ENCODE results near the gene TMEM270.
"Not testable (repeated sequence)": the region's sequence is repeated elsewhere in the genome, so short reads cannot be mapped to it uniquely, and the experiment has no call there.

The TMEM270 gene

DNA sequence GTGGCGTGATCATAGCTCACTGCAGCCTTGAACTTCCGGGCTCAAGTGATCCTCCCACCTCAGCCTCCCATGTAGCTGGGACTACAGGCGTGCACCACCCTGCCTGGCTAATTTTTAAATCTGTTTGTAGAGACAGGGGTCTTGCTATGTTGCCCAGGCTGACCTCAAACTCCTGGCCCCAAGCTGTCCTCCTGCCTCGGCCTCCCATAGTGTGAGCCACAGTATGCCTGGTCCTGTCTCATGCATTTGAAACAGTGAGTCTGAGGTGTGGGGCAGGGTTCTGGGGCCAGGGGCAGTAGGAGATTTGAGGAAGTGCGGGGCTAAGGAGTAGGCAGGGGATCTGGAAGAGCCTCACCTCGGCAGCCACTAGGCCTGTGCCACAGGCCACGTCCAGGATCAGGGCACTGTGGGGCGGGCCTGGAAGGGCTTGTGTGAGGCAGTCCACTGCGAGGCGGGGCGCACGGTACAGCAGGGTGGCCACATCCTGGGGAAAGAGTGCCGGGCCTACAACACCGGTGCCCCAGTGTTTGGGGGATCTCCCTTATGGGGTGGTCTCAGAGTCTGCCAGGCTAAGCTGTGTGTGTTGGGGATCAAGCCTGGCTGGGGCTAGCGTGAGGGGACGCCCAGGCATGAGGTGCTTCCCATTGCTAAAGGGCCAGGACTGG lies 20.1 kb upstream of the TMEM270 start:
- DNase-seq (ENCODE audit: low read depth): no peak
- H3K4me3 ChIP-seq (ENCODE audit: low read depth, low read length): no peak overlapping the region
- TF ChIP-seq, protein P1, sequence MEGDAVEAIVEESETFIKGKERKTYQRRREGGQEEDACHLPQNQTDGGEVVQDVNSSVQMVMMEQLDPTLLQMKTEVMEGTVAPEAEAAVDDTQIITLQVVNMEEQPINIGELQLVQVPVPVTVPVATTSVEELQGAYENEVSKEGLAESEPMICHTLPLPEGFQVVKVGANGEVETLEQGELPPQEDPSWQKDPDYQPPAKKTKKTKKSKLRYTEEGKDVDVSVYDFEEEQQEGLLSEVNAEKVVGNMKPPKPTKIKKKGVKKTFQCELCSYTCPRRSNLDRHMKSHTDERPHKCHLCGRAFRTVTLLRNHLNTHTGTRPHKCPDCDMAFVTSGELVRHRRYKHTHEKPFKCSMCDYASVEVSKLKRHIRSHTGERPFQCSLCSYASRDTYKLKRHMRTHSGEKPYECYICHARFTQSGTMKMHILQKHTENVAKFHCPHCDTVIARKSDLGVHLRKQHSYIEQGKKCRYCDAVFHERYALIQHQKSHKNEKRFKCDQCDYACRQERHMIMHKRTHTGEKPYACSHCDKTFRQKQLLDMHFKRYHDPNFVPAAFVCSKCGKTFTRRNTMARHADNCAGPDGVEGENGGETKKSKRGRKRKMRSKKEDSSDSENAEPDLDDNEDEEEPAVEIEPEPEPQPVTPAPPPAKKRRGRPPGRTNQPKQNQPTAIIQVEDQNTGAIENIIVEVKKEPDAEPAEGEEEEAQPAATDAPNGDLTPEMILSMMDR (IDR thresholded peaks at IDR 0.05; ENCODE audit: low read depth, low read length, missing control alignments): no peak

- TF ChIP-seq, protein P1 (IDR thresholded peaks at IDR 0.05; ENCODE audit: low read depth, low read length, missing control alignments): no peak
- DNase-seq (ENCODE audit: low read depth): no peak
- peak overlapping the region; percentile 54; the same call in 1 of the 2 replicates for H3K4me3 ChIP-seq (ENCODE audit: low read depth, low read length)
These were observed 19.3 kb upstream of the TMEM270 start for GRCh38 chr7:73841689-73842066.

DNA sequence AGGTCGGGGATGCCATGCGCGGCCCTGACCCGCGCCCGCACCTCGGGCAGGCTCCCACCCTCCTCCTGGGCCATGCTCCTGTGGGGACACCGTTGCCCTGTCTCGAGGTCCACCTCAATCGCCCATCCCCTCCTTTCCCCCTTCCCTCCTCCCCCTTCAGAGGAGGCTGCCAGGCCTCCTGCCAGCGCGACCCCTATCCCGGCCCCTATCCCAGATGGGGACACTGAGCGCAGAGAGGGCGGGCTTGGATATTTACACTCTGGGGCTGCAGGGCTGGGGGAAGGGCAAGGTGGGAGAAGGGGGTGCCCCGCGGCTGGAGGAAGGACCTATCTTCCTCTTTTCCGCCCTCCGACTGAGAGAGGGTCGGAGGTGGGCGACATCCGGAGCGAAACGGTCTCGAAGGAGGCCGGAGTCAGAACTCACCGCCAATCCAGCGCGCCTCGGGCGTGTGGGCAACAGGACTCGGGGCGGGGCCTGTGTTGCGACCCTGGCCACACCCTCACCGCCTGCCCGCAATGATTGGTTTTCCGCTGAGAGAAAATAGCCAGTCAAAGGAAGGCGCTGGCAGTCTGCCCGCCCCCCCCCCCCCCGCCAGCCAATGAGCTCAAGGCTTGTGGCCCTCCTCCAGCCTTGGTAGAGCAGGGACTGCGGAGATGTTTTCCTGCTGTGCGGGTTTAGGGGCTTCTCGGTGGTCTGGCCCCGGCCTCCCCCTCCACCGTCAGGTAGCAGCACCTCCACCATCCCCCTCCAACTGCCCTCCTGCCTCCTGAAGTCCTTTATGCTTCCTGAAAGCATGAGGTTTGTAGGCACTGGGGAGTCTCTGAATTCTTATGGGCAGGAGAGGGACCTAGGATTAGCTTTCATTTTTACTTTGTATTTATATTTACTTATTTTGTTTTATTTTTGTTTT lies 18.6 kb upstream of the TMEM270 start, which contains the start of gene METTL27:
Gene METTL27 (minus strand): TSS at position 450 of the 910 bp plus-strand sequence. CDS start 376 bp downstream, at position 74.
- TF ChIP-seq, protein P1 (IDR thresholded peaks at IDR 0.05; ENCODE audit: low read depth, low read length, missing control alignments): no peak
- peak within 1 kb of the TSS; percentile 71 for H3K4me3 ChIP-seq (ENCODE audit: low read depth, low read length)
- peak; percentile 75 for DNase-seq (ENCODE audit: low read depth)

DNA sequence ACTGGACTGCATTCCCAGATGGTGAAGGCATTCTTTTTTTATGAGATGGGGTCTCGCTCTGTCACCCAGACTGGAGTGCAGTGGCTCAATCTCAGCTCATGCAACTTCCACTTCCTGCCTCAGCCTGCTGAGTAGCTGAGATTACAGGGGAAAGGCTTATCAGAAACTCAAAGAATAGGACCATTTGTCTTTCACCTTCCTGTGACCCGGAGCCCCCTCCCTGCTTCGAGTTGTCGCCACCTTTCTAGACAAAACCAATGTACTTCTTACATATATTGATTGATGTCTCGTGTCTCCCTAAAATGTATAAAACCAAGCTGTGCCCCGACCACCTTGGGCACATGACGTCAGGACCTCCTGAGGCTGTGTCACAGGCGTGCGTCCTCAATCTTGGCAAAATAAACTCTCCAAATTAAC lies 16.8 kb upstream of the TMEM270 start:
- TF ChIP-seq, protein P1 (IDR thresholded peaks at IDR 0.05; ENCODE audit: low read depth, low read length, missing control alignments): no peak
- no peak overlapping the region for H3K4me3 ChIP-seq (ENCODE audit: low read depth, low read length)
- no peak for DNase-seq (ENCODE audit: low read depth)

- no peak for DNase-seq (ENCODE audit: low read depth)
- H3K4me3 ChIP-seq (ENCODE audit: low read depth, low read length): no peak overlapping the region
- TF ChIP-seq, protein P1 (IDR thresholded peaks at IDR 0.05; ENCODE audit: low read depth, low read length, missing control alignments): no peak
These were observed 16.0 kb upstream of the TMEM270 start for GRCh38 chr7:73844848-73845460.

- DNase-seq (ENCODE audit: low read depth): peak; percentile 76
- H3K4me3 ChIP-seq (ENCODE audit: low read depth, low read length): not testable (repeated sequence)
These were observed 15.2 kb upstream of the TMEM270 start for GRCh38 chr7:73845701-73846195.

All from GM12864 (cell line).